HEK293 (cell line): Measurements from ENCODE around the gene HIPK2.

ENCODE experiments used
- ELK4 ChIP-seq: IDR thresholded peaks from 2 replicates; pipeline ENCODE4 v1.6.1; 2011; ENCODE audit warnings: mild to moderate bottlenecking, low read depth, low read length, borderline replicate concordance
- FEZF1 ChIP-seq: fragments of 450-650 bp; formaldehyde crosslinking; IDR thresholded peaks from 2 replicates; pipeline ENCODE4 v1.5.1; 2016; ENCODE audit warnings: missing biosample characterization, missing genetic modification characterization
- INSM2 ChIP-seq: fragments of 450-650 bp; formaldehyde crosslinking; IDR thresholded peaks from 2 replicates; pipeline ENCODE4 v1.5.1; 2016; ENCODE audit warnings: missing biosample characterization, missing genetic modification characterization
- KLF16 ChIP-seq: fragments of 450-650 bp; formaldehyde crosslinking; IDR thresholded peaks from 2 replicates; pipeline ENCODE4 v1.5.1; 2017; ENCODE audit warnings: missing biosample characterization, missing genetic modification characterization
- MEIS1 ChIP-seq: sonication (generic); formaldehyde crosslinking; IDR thresholded peaks from 2 replicates; pipeline ENCODE4 v1.8.1; 2022; ENCODE audit warnings: missing genetic modification reagents, mild to moderate bottlenecking, borderline replicate concordance
- OVOL3 ChIP-seq: fragments of 450-650 bp; formaldehyde crosslinking; IDR thresholded peaks from 2 replicates; pipeline ENCODE4 v1.5.1; 2016; ENCODE audit warnings: missing biosample characterization, missing genetic modification characterization
- PATZ1 ChIP-seq: fragments of 450-650 bp; formaldehyde crosslinking; IDR thresholded peaks from 2 replicates; pipeline ENCODE4 v1.5.1; 2016; ENCODE audit warnings: missing biosample characterization, missing genetic modification characterization
- PRDM10 ChIP-seq: fragments of 450-650 bp; formaldehyde crosslinking; IDR thresholded peaks from 2 replicates; pipeline ENCODE4 v1.5.1; 2016; ENCODE audit warnings: missing biosample characterization, missing genetic modification characterization
- REST ChIP-seq: fragments of 450-650 bp; formaldehyde crosslinking; IDR thresholded peaks from 2 replicates; pipeline ENCODE4 v1.5.1; 2016; ENCODE audit warnings: missing biosample characterization, missing genetic modification characterization
- TCF7L2 ChIP-seq: IDR thresholded peaks from 2 replicates; pipeline ENCODE4 v1.6.1; 2011; ENCODE audit warnings: low read depth, mild to moderate bottlenecking, inconsistent platforms, low read length, moderate library complexity, borderline replicate concordance
- ZNF114 ChIP-seq: fragments of 450-650 bp; formaldehyde crosslinking; IDR thresholded peaks from 2 replicates; pipeline ENCODE4 v1.5.0; 2017; ENCODE audit warnings: missing biosample characterization, missing genetic modification characterization
- ZNF202 ChIP-seq: fragments of 450-650 bp; formaldehyde crosslinking; IDR thresholded peaks from 2 replicates; pipeline ENCODE4 v1.5.1; 2016; ENCODE audit warnings: missing biosample characterization, missing genetic modification characterization, borderline replicate concordance
- ZNF26 ChIP-seq: fragments of 450-650 bp; formaldehyde crosslinking; IDR thresholded peaks from 2 replicates; pipeline ENCODE4 v1.5.1; 2016; ENCODE audit warnings: missing biosample characterization, missing genetic modification characterization
- ZNF311 ChIP-seq: fragments of 450-650 bp; formaldehyde crosslinking; IDR thresholded peaks from 2 replicates; pipeline ENCODE4 v1.5.1; 2017; ENCODE audit warnings: missing biosample characterization, missing genetic modification characterization, borderline replicate concordance
- ZNF362 ChIP-seq: fragments of 450-650 bp; formaldehyde crosslinking; IDR thresholded peaks from 2 replicates; pipeline ENCODE4 v1.5.1; 2016; ENCODE audit warnings: missing biosample characterization, missing genetic modification characterization
- ZNF394 ChIP-seq: fragments of 450-650 bp; formaldehyde crosslinking; IDR thresholded peaks from 2 replicates; pipeline ENCODE4 v1.5.1; 2016; ENCODE audit warnings: missing biosample characterization, missing genetic modification characterization, mild to moderate bottlenecking, moderate library complexity, borderline replicate concordance
- ZNF501 ChIP-seq: fragments of 450-650 bp; formaldehyde crosslinking; IDR thresholded peaks from 2 replicates; pipeline ENCODE4 v1.5.1; 2016; ENCODE audit warnings: missing biosample characterization, missing genetic modification characterization
- ZNF624 ChIP-seq: fragments of 450-650 bp; formaldehyde crosslinking; IDR thresholded peaks from 2 replicates; pipeline ENCODE4 v1.5.1; 2017; ENCODE audit warnings: missing biosample characterization, missing genetic modification characterization
- ZNF677 ChIP-seq: fragments of 450-650 bp; IDR thresholded peaks from 2 replicates; pipeline ENCODE4 v1.5.0; 2018; ENCODE audit warnings: missing biosample characterization, mild to moderate bottlenecking, missing genetic modification characterization, moderate library complexity
- ZNF704 ChIP-seq: fragments of 450-650 bp; formaldehyde crosslinking; IDR thresholded peaks from 2 replicates; pipeline ENCODE4 v1.5.1; 2016; ENCODE audit warnings: missing biosample characterization, missing genetic modification characterization
- ZSCAN23 ChIP-seq: fragments of 450-650 bp; formaldehyde crosslinking; IDR thresholded peaks from 2 replicates; pipeline ENCODE4 v1.5.1; 2016; ENCODE audit warnings: missing biosample characterization, missing genetic modification characterization
- ZXDB ChIP-seq: fragments of 450-650 bp; formaldehyde crosslinking; IDR thresholded peaks from 2 replicates; pipeline ENCODE4 v1.5.1; 2016; ENCODE audit warnings: missing biosample characterization, missing genetic modification characterization

The HIPK2 gene

GRCh38 chr7:139777948-139778841, at the start of gene HIPK2 (continued):
- TF ChIP-seq REST (tag by site-specific recombination) (no peak), MEIS1 (CRISPR knock-in tag) (no peak), ZXDB (tag by site-specific recombination) (peak; percentile 54), FEZF1 (tag by site-specific recombination) (no peak), PRDM10 (tag by site-specific recombination) (peak; percentile 53), PATZ1 (tag by site-specific recombination) (peak; percentile 75), ZNF26 (tag by site-specific recombination) (no peak), ZNF677 (no peak), ELK4 (no peak), ZNF501 (tag by site-specific recombination) (peak; percentile 62; the same call in 1 of the 2 replicates), ZNF362 (no peak), ZNF202 (no peak), ZNF704 (tag by site-specific recombination) (no peak), ZNF114 (tag by site-specific recombination) (no peak), KLF16 (tag by site-specific recombination) (peak; percentile 61; the same call in 1 of the 2 replicates), TCF7L2 (no peak), OVOL3 (no peak), ZNF394 (peak; percentile 54; the same call in 1 of the 2 replicates), INSM2 (tag by site-specific recombination) (no peak), ZNF311 (no peak), ZSCAN23 (tag by site-specific recombination) (no peak), ZNF624 (tag by site-specific recombination) (no peak)
